ACC112 (cell line): ENCODE results near the gene CNGA2.
"Not testable (repeated sequence)": the region's sequence is repeated elsewhere in the genome, so short reads cannot be mapped to it uniquely, and the experiment has no call there.

ENCODE experiments used
- H2AFZ ChIP-seq: fragments of 200-600 bp; sonication (generic); one replicate; pipeline ENCODE4 v1.6.0; 2017; ENCODE audit warnings: antibody characterized with exemption, low read length; ENCODE audit not compliant: unreplicated experiment
- H3K27ac ChIP-seq: fragments of 200-600 bp; sonication (generic); 2 replicates; pipeline ENCODE4 v1.5.1; 2014; ENCODE audit warnings: low read depth, mild to moderate bottlenecking, antibody characterized with exemption, low read length, moderate library complexity
- H3K27me3 ChIP-seq: fragments of 200-600 bp; sonication (generic); 2 replicates; pipeline ENCODE4 v1.6.1; 2014; ENCODE audit warnings: mild to moderate bottlenecking, antibody characterized with exemption, low read length, moderate library complexity, mixed read lengths; ENCODE audit not compliant: insufficient read depth
- H3K36me3 ChIP-seq: fragments of 200-600 bp; sonication (generic); 2 replicates; pipeline ENCODE4 v1.6.1; 2016; ENCODE audit warnings: mild to moderate bottlenecking, antibody characterized with exemption, low read length, moderate library complexity, mixed read lengths; ENCODE audit not compliant: insufficient read depth
- H3K4me1 ChIP-seq: fragments of 200-600 bp; sonication (generic); one replicate; pipeline ENCODE4 v1.6.1; 2016; ENCODE audit warnings: low read length, mixed read lengths; ENCODE audit not compliant: insufficient read depth, unreplicated experiment, control insufficient read depth
- H3K4me3 ChIP-seq: fragments of 200-600 bp; sonication (generic); 2 replicates; pipeline ENCODE4 v1.5.1; 2014; ENCODE audit warnings: mild to moderate bottlenecking, low read depth, low read length
- H3K79me2 ChIP-seq: fragments of 200-600 bp; sonication (generic); one replicate; pipeline ENCODE4 v1.6.0; 2016; ENCODE audit warnings: low read length; ENCODE audit not compliant: control insufficient read depth, unreplicated experiment, insufficient read depth

CNGA2 gene

GRCh38 chrX:151734446-151734845, at the start of gene CNGA2:
TSS of gene CNGA2 (plus strand) at chrX:151734746. CDS start at chrX:151738484, 3,738 bp downstream.
- H3K27ac ChIP-seq = no peak within 1 kb of the TSS
- no peaks in the 10 kb centered on the region for H3K36me3 ChIP-seq
- H2AFZ ChIP-seq = no peak within 1 kb of the TSS
- H3K79me2 ChIP-seq = no peaks in the 10 kb centered on the region
- H3K27me3 ChIP-seq = no peaks in the 10 kb centered on the region
- H3K4me3 ChIP-seq = no peak within 1 kb of the TSS
- no peaks in the 10 kb centered on the region for H3K4me1 ChIP-seq

GRCh38 chrX:151687635-151688034, 46.9 kb upstream of the CNGA2 start:
- Histone ChIP-seq H3K79me2 (no peaks in the 10 kb centered on the region), H2AFZ (no peak overlapping the region), H3K27me3 (no peaks in the 10 kb centered on the region), H3K4me1 (no peaks in the 10 kb centered on the region), H3K4me3 (no peak overlapping the region), H3K36me3 (no peaks in the 10 kb centered on the region), H3K27ac (no peak overlapping the region)

- Histone ChIP-seq H3K79me2 (no peaks in the 10 kb centered on the region), H3K27ac (no peak overlapping the region), H2AFZ (no peak overlapping the region), H3K4me3 (no peak overlapping the region), H3K4me1 (no peaks in the 10 kb centered on the region), H3K36me3 (no peaks in the 10 kb centered on the region), H3K27me3 (no peaks in the 10 kb centered on the region)
These were observed 45.9 kb upstream of the CNGA2 start for GRCh38 chrX:151688695-151689094.

- H3K27me3 ChIP-seq = 0 out of 2 replicates have a peak, but pooled peaks cover 4% of the 10 kb centered on the region
- H3K4me3 ChIP-seq = no peak overlapping the region
- no peaks in the 10 kb centered on the region for H3K36me3 ChIP-seq
- H3K4me1 ChIP-seq = no peaks in the 10 kb centered on the region
- H2AFZ ChIP-seq = no peak overlapping the region
- H3K27ac ChIP-seq = no peak overlapping the region
- no peaks in the 10 kb centered on the region for H3K79me2 ChIP-seq
These were observed 41.7 kb upstream of the CNGA2 start for GRCh38 chrX:151692825-151693224.

GRCh38 chrX:151694121-151694520, 40.4 kb upstream of the CNGA2 start:
- no peaks in the 10 kb centered on the region for H3K36me3 ChIP-seq
- H2AFZ ChIP-seq = no peak overlapping the region
- no peak overlapping the region for H3K4me3 ChIP-seq
- no peaks in the 10 kb centered on the region for H3K4me1 ChIP-seq
- H3K27me3 ChIP-seq = 0 out of 2 replicates have a peak, but pooled peaks cover 4% of the 10 kb centered on the region
- H3K27ac ChIP-seq = no peak overlapping the region
- H3K79me2 ChIP-seq = no peaks in the 10 kb centered on the region

- Histone ChIP-seq H3K79me2 (no peaks in the 10 kb centered on the region), H2AFZ (no peak within 1 kb of the TSS), H3K4me3 (no peak within 1 kb of the TSS), H3K36me3 (no peaks in the 10 kb centered on the region), H3K27me3 (0 out of 2 replicates have a peak, but pooled peaks cover 4% of the 10 kb centered on the region), H3K27ac (no peak within 1 kb of the TSS), H3K4me1 (no peaks in the 10 kb centered on the region)
These were observed 39.6 kb upstream of the CNGA2 start, which contains the start of gene PRRG3 for GRCh38 chrX:151694661-151695582. TSS of gene PRRG3 (plus strand) at chrX:151695458. CDS start at chrX:151698815, 3,357 bp downstream.

GRCh38 chrX:151695583-151696340, 38.8 kb upstream of the CNGA2 start:
- H3K79me2 ChIP-seq = no peaks in the 10 kb centered on the region
- H3K27ac ChIP-seq = no peak overlapping the region
- H3K4me3 ChIP-seq = no peak overlapping the region
- H3K36me3 ChIP-seq = no peaks in the 10 kb centered on the region
- no peaks in the 10 kb centered on the region for H3K4me1 ChIP-seq
- 0 out of 2 replicates have a peak, but pooled peaks cover 4% of the 10 kb centered on the region for H3K27me3 ChIP-seq
- H2AFZ ChIP-seq = no peak overlapping the region

GRCh38 chrX:151697082-151697481, 37.5 kb upstream of the CNGA2 start:
- H3K27me3 ChIP-seq, H3K4me3 ChIP-seq, H3K79me2 ChIP-seq, H2AFZ ChIP-seq, H3K36me3 ChIP-seq, H3K27ac ChIP-seq, H3K4me1 ChIP-seq: not testable (repeated sequence)

- H3K4me3 ChIP-seq = no peak overlapping the region
- no peaks in the 10 kb centered on the region for H3K4me1 ChIP-seq
- H3K27me3 ChIP-seq = 0 out of 2 replicates have a peak, but pooled peaks cover 4% of the 10 kb centered on the region
- no peak overlapping the region for H3K27ac ChIP-seq
- H3K36me3 ChIP-seq = no peaks in the 10 kb centered on the region
- no peak overlapping the region for H2AFZ ChIP-seq
- H3K79me2 ChIP-seq = no peaks in the 10 kb centered on the region
These were observed 37.0 kb upstream of the CNGA2 start for GRCh38 chrX:151697522-151697921.

GRCh38 chrX:151698485-151698884, 36.1 kb upstream of the CNGA2 start:
- no peak overlapping the region for H3K27ac ChIP-seq
- no peaks in the 10 kb centered on the region for H3K36me3 ChIP-seq
- no peaks in the 10 kb centered on the region for H3K4me1 ChIP-seq
- H3K27me3 ChIP-seq = 0 out of 2 replicates have a peak, but pooled peaks cover 4% of the 10 kb centered on the region
- H3K4me3 ChIP-seq = no peak overlapping the region
- no peaks in the 10 kb centered on the region for H3K79me2 ChIP-seq
- H2AFZ ChIP-seq = no peak overlapping the region
